Kidney glomerular epithelial cell (primary cell): ENCODE measurements around the gene UCHL3.

ENCODE experiments used
- DNase-seq: peaks from one replicate; lab custom pipeline; 2025; lab: John Stamatoyannopoulos, UW

The UCHL3 gene

GRCh38 chr13:75547917-75548316 is 1.7 kb upstream of the UCHL3 start:
- peak; percentile 25 for DNase-seq

GRCh38 chr13:75550159-75550567 is 572 bp downstream of the UCHL3 start:
- DNase-seq = peak; percentile 76

- DNase-seq = no peak
Observed at GRCh38 chr13:75554464-75554863, 4.9 kb downstream of the UCHL3 start.

GRCh38 chr13:75554981-75555380 is 5.4 kb downstream of the UCHL3 start:
- DNase-seq = no peak

GRCh38 chr13:75555836-75556235 is 6.2 kb downstream of the UCHL3 start:
- DNase-seq = no peak

- no peak for DNase-seq
Observed at GRCh38 chr13:75556961-75557360, 7.4 kb downstream of the UCHL3 start.

- DNase-seq = no peak
Observed at GRCh38 chr13:75558145-75558840, 8.7 kb downstream of the UCHL3 start.

- DNase-seq = peak; percentile 38
Observed at GRCh38 chr13:75566658-75567057, 17.1 kb downstream of the UCHL3 start.

GRCh38 chr13:75569576-75569975 is 20.0 kb downstream of the UCHL3 start:
- no peak for DNase-seq

GRCh38 chr13:75579529-75579928 is 29.9 kb downstream of the UCHL3 start:
- no peak for DNase-seq

GRCh38 chr13:75581874-75582640 is 32.5 kb downstream of the UCHL3 start:
- no peak for DNase-seq

GRCh38 chr13:75583091-75583490 is 33.5 kb downstream of the UCHL3 start:
- no peak for DNase-seq

GRCh38 chr13:75585153-75585552 is 35.6 kb downstream of the UCHL3 start:
- no peak for DNase-seq

- DNase-seq = no peak
Observed at GRCh38 chr13:75587679-75588078, 38.1 kb downstream of the UCHL3 start.

- DNase-seq = no peak
Observed at GRCh38 chr13:75596657-75597182, 47.1 kb downstream of the UCHL3 start.

GRCh38 chr13:75600371-75600770 is 50.8 kb downstream of the UCHL3 start:
- DNase-seq = no peak

GRCh38 chr13:75603038-75603437 is 53.4 kb downstream of the UCHL3 start:
- DNase-seq = no peak

GRCh38 chr13:75607447-75607846 is 57.9 kb downstream of the UCHL3 start:
- DNase-seq = no peak

GRCh38 chr13:75610466-75610865 is 60.9 kb downstream of the UCHL3 start:
- no peak for DNase-seq

GRCh38 chr13:75612354-75612753 is 62.8 kb downstream of the UCHL3 start:
- DNase-seq = no peak

GRCh38 chr13:75617230-75617629 is 67.6 kb downstream of the UCHL3 start:
- DNase-seq = no peak

GRCh38 chr13:75618308-75618707 is 68.7 kb downstream of the UCHL3 start:
- DNase-seq = no peak

- DNase-seq = no peak
Observed at GRCh38 chr13:75620020-75620419, 70.4 kb downstream of the UCHL3 start.
